Activated CD4-positive, alpha-beta T cell treated with anti-CD3 and anti-CD28 coated beads, Interleukin-2, amount 50 U/mL, for 4 hours (primary cell): ENCODE data around the gene ARHGEF10L.

Source experiments
- DNase-seq, 2 experiments: peaks; one replicate each; pipeline ENCODE4 v3.0.0-alpha.2; 2020

Gene ARHGEF10L

DNA sequence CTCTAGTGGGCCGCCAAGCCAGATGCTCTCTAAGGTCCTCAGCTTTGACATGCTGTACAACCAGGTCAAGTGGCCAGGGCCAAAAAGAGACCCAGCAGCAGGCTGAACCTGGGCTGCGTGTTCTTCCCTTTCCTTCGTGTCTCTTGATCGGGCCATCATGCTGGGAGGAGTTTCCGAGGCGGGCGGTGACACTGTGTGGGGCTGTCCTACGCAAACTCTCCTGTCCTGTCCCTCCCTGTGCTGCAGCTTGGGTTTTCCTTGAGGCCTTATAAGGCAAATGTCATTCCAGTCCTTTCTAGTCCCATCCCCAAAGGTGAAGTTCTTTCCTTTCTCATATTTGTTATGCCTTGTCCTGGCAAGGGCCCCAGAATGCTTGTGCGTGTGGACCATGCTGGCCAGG, 56.7 kb downstream of the ARHGEF10L start:
- DNase-seq = no peak

DNA sequence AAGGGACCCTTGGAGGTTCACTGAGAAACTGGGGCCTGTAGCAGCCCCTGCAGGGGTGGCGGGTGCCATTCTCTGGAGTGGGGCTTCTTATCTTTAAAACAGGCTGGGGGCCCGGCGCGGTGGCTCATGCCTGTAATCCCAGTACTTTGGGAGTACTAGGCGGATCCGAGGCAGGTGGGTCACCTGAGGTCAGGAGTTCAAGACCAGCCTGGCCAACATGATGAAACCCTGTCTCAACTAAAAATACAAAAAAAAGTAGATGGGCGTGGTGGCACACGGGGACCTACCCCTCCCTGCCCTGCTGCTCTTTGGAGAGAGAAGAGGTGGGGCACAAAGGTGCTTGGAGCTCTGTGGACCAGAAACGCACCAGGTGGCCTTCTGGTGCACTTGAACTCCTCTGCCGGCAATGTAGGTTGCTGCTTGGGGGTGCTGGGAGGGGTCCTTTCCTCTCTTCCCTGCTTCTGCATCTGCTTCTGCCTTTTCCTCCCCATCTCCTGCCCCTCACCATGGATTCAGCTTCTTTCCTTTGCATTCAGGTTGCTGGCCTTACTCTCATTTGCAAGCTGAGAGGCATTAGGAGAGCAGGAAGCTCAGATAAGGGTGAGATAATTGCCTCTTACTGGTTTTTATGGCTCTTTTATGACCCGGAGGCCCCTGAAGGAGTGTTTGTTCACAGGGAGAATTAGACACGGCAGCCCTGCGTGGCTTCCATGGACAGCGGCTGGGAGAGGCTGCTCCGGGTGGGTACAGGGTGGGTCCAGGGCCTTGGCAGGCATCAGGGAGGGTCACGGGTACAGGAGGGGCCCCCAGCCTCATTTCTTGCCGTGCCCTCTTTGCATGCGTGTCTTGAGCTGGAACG, 57.4 kb downstream of the ARHGEF10L start:
- DNase-seq = no peak

DNA sequence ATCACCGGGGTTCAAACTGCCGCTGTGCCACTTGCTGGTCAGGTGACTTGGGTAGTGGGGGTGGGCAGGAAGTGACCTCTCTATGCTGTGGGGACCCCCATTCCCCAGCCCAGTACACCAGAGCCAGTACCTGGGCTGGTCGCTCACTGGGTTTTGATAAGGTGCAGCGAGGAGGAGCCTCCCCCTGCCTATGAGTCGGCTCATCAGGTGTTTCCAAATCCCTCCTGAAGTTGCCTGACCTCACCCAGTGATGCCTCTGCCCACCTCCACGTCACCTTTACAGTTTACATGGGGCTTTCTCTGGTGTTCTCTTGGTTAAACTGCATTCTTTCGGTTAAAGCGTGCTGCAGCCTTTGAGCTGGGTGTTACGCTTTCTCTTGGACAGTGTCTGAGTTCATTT, 58.2 kb downstream of the ARHGEF10L start:
- DNase-seq = no peak

DNA sequence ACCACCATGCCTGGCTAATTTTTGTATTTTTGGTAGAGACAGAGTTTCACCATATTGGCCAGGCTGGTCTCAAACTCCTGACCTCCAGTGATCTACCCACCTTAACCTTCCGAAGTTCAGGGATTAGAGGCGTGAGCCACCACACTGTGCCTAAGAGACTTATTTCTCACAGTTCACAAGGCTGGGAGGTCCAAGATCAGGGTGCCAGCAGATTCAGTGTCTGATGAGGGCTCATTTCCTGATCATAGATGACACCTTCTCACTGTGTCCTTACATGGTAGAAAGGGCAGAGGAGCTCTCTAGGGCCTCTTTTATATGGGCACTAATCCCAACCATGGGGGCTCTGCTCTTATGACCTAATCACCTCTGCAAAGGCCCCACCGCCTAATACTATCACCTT, 58.8 kb downstream of the ARHGEF10L start:
- DNase-seq = no peak

DNA sequence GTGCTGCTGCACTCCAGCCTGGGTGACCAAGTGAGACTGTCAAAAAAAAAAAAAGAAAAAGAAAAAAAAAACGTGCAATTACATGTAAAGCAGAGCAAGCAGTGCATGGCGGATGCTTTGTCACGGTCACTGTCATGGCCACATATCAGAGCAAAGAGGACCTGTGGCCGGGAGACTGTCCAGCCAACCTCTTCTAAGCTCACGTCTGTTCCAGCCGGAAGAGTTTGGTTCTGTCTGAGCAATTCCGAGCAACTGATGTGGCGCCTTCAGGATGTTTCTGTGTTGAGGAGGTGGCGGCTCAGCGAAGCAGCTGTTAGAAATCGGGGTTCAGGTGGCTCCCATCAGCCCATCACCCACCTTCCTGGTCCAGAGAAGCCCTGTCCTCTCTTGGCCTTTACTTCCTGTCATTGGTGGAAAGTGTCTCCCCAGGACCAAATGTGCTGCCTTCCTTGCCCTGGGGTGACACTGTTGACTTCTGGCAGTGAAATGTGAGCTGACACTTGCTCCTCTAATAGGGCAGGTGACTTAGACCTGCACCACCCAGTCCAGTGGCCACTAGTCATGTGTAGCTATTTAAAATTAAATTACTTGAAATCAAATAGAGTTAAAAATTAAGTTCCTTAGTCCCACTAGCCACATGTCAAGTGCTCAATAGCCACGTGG, 59.9 kb downstream of the ARHGEF10L start:
- DNase-seq = no peak

DNA sequence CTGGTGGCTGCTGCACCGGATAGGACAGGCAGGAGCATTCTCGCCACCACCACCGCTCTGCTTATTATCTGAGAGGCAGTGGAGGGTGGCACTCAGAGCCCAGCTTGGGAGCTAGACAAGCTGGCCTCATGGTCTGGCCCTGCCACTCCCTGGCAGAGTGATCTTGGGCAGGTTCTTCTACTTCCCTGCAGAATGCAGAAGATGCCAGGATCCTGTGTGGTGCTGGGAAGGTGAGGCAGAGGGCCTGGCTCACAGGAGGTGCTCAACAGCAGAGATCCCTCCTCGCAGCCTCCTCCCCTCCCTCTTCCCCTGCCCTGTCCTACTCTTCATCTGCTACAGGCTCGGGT, 60.4 kb downstream of the ARHGEF10L start:
- DNase-seq = no peak

DNA sequence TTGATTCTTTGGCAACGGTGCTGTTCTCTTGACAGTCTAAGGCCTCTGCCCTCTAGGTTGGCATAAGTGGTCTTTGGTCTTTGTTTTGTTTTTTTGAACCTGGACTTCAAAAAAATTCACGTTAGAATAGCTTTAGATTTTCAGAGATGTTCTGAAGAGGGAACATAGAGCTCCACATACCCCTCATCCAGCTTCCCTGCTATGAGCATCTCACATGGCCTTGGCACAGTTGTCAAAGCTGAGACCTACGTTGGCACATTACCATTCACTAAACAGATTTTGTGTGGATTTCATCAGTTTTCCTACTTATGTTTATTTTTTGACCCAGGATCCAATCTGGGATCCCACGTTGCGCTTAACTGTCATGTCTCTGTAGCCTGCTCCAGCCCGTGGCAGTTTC, 60.8 kb downstream of the ARHGEF10L start:
- no peak for DNase-seq

GRCh38 chr1:17601643-17602382, 62.3 kb downstream of the ARHGEF10L start:
- DNase-seq = no peak

DNA sequence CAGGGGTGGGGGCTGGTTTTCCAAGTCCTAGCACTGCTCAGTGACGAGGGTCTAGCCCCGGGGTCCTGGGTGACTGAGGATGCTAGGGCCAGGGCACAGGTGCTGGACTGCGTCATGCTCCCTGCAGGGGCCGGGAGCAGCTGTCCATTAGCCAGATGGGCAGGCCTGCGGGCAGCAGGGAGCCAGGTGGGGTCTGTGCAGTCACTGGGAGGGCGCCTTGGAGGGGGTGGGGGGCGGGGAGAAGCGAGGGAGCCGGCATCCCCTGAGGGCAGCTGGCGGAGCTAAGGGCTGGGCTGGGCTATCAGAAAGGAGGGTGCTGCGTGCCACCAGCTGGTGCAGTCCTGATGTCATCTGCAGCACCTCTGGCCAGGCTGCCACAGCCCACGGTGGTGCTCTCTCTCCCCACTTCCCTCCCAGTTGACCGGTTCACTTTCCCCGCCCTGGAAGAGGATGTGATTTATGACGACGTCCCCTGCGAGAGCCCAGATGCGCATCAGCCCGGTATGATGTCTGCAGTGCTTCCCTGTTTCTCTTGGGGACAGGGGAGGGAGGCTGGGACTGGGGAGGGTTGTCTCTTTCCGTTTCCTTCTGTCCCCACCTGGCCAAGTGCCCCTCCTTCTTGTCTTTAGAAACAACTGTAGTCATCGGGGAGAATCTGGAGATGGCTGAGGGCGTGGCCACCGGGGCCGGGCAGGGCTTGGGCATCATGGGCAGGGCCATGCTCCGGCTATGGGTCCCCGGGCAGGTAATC, 63.8 kb downstream of the ARHGEF10L start:
- no peak for DNase-seq

GRCh38 chr1:17605582-17606344, 66.3 kb downstream of the ARHGEF10L start:
- no peak for DNase-seq

DNA sequence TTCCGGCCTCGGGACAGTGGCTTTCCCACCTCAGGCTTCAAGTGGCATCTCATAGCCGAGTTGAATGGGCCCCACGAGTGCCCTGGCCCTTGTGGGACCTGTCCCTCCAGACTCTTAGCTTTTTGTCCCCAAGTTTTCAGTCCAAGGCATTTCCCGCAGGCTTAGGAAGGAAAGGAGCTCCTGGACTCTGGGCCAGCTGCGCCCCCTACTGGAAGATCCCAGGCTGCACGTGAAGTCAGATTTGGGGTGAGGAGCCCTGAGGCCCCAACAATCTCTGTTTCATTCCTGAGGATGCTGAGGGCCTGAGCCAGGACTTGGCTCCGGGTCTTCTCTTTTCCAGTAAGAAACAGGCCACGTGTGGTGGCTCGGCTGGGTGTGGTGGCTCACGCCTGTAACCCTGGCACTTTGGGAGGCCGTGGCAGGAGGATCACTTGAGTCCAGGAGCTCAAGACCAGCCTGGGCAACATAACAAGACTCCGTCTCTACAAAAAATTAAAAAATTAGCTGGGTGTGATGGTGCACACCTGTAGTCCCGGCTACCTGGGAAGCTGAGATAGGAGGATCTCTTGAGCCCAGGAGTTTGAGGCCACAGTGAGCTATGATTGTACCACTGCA, 67.4 kb downstream of the ARHGEF10L start:
- DNase-seq = peak; percentile 4 to 9

GRCh38 chr1:17607644-17608581, 68.4 kb downstream of the ARHGEF10L start:
- DNase-seq = no peak

DNA sequence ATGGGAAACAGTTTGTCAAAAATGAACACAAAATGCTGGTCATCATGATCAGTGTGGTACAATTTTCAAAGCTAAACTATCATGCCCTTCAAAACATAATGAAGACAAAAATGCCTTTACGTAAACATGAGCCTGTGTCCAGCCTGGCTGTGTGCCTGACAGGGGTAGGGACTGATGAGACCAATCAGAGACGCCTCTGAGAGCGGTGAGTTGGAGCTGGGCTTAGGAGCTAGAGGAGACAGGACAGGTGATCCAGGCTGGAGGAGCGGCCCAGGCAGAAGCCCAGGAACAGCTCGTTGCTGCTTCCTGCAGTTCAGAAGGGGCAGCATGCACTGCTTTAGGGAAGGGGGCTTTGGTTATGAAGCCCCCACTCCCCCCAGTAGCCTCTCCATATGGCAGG, 70.0 kb downstream of the ARHGEF10L start:
- no peak for DNase-seq

- DNase-seq = no peak
Observed at GRCh38 chr1:17610085-17610484, 70.6 kb downstream of the ARHGEF10L start.

GRCh38 chr1:17610713-17611112, 71.2 kb downstream of the ARHGEF10L start:
- no peak for DNase-seq

GRCh38 chr1:17611991-17612390, 72.5 kb downstream of the ARHGEF10L start:
- DNase-seq = no peak

DNA sequence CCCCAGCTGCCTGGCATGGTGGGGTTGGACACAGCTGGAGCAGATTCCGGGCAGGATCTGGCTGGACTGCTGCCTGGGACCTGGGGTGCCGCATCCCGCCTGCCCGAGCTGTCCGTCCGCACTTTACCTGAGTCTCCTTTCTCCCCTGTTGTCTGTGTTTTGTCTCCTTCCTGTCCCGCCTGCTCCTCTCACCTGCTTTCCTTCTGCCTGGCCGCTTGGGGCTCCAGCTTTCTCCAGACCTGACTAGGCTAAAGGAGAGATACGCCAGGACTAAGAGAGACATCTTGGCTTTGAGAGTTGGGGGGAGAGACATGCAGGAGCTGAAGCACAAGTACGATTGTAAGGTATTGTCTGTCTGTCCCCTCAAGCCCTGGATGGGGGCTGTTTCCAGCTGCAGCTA, 73.3 kb downstream of the ARHGEF10L start:
- no peak for DNase-seq

- DNase-seq = no peak
Observed at GRCh38 chr1:17614586-17614985, 75.1 kb downstream of the ARHGEF10L start.

DNA sequence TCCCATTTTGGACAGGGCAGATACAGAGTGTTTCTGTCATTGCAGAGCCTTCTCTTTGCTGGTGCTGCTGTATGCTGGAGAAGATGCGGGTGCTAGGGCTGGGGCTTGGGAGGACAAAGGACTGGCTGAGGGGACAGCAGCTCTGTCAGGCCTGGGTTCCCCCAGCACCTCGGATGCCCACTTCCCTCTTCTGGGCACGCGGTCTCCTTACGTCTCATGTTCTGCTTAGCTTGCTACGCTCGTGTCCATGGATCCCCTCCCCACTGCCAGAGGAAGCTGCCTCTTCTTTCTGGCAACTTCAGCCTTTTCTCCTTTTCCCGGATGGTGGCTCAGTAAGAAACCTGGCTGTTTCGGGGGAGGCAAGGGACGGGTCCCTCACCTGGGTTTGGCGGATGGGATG, 75.7 kb downstream of the ARHGEF10L start:
- no peak for DNase-seq

DNA sequence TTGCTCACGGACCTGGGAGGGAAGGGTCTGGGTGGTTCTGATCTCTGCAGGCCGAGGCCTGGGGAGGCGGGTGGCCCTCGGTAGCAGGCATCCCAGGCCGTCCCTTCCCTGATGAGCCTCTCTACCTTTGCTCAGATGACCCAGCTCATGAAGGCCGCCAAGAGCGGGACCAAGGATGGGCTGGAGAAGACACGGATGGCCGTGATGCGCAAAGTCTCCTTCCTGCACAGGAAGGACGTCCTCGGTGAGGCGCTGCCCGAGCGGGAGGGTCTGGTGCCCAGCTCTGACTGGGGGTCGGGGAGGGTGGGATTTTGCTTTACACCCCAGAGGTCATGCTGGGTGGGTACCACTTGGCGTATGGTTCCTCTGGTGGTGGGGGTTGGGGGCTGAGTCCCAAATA, 76.5 kb downstream of the ARHGEF10L start:
- no peak for DNase-seq
